Stomach (tissue), 4 donors: ENCODE data around the gene PRLR.

Experiments used
- CTCF ChIP-seq, 7 experiments: fragments of 450-650 bp in 4 of 7; fragments of 200-600 bp in 3 of 7; sonication (generic) in 3 of 7; IDR thresholded peaks; one replicate each; pipeline ENCODE4 v1.5.1; 2016 to 2019; ENCODE audit warnings: antibody characterized with exemption in 7 of 7, control low read depth in 2 of 7, mild to moderate bottlenecking in 1 of 7
- EP300 ChIP-seq: sonication (generic); formaldehyde crosslinking; IDR thresholded peaks from one replicate; pipeline ENCODE4 v1.6.1; 2017; ENCODE audit warnings: antibody characterized with exemption
- POLR2A ChIP-seq, 4 donors: fragments of 450-650 bp; IDR thresholded peaks; one replicate each; pipeline ENCODE4 v1.6.1; 2016; ENCODE audit warnings: antibody characterized with exemption in 4 of 4, control low read depth in 2 of 4, mild to moderate bottlenecking in 1 of 4, moderate library complexity in 1 of 4
- POLR2AphosphoS5 ChIP-seq, 3 donors: sonication (generic); formaldehyde crosslinking; IDR thresholded peaks; one replicate each; pipeline ENCODE4 v1.6.1; 2016; ENCODE audit warnings: antibody characterized with exemption in 3 of 3

- TF ChIP-seq CTCF (IDR thresholded peaks at IDR 0.05) (no peak), POLR2A (IDR thresholded peaks at IDR 0.05) (no peak), EP300 (no peak), POLR2AphosphoS5 (IDR thresholded peaks at IDR 0.05) (no peak)
Observed at GRCh38 chr5:35101016-35101415, 129.3 kb downstream of the PRLR start.
